ENCODE data around the gene E4F1.
"Not testable (repeated sequence)": the region's sequence is repeated elsewhere in the genome, so short reads cannot be mapped to it uniquely, and the experiment has no call there.

DNA sequence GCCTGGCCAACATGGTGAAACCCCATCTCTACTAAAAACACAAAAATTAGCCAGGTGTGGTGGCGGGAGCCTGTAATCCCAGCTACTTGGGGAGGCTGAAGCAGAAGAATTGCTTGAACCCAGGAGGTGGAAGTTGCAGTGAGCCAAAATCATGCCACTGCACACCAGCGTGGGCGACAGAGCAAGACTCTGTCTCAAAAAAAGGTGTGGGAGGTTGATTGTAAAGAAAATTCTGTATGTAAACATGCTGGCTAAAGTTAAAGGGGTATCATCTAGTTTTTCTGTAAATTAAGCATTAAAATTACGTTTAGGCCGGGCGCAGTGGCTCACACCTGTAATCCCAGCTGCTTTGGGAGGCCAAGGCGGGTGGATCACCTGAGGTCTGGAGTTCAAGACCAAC lies 35.1 kb downstream of the E4F1 start:
- not testable (repeated sequence) for TF ChIP-seq TAF1 (IDR thresholded peaks at IDR 0.05; ENCODE audit: borderline replicate concordance, low read depth, low read length); POLR2A (IDR thresholded peaks at IDR 0.05; ENCODE audit: low read depth, low read length); POLR2AphosphoS5 (IDR thresholded peaks at IDR 0.05; ENCODE audit: low read depth, low read length)

Data from GM12892 (cell line).